COLO829 (cell line): ENCODE results near the gene U2AF1L4.

Experiments used
- DNase-seq: peaks from one replicate; pipeline ENCODE4 v3.0.0; 2012; ENCODE audit warnings: low spot score

Gene U2AF1L4

DNA sequence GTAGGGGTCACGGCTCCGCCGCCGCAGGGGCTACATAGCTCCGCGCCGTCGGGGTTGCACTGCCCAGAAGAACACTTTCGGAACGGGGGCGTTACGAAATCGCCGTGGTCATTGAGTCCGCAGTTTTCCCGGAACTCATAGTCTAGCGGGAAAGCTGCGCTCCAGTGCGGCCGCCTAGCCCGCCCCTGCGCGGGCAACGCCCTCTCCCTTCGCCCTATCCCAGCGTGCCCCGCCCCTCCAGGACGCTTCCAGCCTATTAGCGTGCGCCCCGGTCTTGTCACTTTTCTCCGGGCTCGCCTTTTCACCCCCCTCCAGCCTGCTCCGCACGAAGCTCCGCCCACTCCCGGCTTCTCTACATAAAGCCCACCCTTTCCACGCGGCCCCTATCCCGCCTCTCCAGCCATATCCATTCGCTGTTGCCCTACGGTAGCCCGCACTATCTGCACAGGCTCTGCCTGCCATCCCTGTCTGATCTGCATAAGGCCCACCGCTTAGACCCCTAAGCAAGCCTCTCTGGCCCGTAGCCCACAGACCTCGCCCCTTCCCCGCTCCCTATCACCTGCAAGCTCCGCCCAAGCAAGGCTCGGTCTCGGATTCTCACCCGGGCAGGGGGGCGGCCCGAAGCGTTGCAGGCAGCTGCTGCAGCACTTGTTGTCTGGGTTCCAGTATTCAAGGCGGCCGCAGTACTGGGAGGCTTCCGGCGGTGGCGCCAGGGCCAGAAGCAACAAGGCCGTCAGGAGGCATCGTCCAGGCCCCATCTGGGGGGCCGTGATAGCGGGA is 4.6 kb downstream of the U2AF1L4 start:
- DNase-seq, result peak; percentile 99

DNA sequence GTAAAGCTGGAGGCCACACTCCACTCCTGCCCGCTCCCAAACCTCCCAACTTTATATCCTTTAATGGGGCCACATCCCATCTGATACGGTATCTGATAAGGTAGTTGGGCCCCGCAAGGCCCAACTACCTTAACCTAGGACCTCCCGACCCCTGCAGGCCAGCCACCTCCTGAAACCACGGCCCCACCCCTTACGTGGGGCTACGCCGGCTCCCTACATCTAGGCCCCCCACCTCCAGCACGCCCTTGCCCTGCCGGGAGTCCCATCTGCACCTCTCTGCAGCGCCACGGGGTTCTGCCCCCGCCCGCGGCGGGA is 5.2 kb downstream of the U2AF1L4 start:
- DNase-seq, result no peak

DNA sequence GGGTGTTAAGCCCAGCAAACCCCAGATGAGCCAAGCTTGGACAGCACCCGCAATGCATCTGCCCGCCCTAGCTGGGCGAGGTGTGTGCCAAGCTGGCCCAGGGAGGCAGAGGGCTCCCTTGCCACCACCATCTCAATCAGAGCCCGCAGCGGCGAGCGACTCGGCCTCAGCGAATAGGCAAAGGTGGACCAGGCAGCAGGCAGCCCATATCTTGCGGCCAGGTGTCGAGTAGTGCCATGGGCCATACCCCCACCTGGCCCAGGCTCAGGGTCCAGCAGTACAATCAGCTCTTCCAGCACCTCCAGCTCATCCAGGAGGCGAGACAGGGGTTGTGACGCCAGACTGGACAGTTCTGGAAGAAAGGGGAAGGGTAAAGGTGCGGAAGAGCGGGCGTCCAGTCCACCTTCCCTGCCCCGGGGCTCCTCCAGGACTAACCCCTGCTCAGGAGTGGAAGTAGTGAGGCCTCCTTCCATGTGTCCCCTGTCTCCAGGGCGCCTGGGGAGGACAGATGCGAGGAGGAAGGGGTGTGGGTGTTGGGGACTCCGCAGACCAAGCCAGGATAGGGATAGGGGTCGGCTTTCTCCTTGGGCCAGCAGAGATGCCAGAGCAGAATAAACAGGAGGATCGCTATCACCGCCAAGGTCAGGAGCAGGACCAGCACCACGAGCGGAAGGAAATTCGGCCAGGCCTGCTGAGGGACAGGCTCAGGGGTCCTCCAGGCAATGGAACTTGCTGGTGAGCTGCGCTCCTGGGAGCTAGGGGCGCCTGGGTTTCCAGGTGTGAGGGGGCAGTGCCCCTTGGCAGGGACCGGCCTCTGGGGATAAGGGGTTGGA is 5.7 kb downstream of the U2AF1L4 start:
- DNase-seq, result no peak

DNA sequence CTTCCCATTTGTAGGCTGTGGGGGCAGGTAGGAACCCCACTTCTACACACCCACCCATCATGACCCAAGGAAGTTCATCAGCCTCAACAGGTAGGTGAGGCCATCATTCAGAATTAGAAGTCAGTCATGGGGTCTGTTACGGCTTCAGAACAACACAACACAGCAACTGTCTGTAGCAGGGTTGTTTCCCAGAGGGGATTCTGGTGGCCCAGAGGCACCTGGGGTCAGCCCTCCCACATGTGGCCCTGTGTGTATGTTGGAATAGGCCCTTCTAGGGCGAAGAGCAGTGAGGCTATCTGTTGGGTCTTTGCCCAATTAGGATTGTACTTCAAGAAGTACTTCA is 6.4 kb downstream of the U2AF1L4 start:
- DNase-seq, result no peak

DNA sequence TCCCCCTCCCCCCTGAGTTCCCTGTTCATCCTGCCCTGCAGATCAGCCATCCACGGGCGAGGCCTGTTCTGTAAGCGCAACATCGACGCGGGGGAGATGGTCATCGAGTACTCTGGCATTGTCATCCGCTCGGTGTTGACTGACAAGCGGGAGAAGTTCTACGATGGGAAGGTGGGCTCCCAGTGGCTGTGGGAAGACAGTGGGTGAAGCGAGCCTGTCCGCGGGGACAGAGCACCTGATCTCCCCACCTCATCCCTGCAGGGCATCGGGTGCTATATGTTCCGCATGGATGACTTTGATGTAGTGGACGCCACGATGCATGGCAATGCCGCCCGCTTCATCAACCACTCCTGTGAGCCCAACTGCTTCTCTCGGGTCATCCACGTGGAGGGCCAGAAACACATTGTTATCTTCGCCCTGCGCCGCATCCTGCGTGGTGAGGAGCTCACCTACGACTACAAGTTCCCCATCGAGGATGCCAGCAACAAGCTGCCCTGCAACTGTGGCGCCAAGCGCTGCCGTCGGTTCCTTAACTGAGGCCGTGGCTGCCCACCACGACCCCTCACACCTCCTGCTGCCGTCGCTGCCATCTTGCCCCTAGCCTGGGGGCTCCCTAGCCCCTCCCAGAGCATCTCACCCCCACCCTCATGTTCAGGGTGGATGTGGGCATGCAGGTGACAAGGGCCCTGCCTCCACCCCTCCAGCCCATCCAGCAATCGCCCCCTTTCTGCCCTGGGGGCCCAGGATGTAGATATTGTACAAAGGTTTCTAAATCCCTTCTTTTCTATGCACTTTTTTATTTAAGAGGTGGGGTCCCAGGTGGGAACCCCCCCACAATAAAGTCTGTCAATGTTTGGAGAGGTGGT is 7.0 kb downstream of the U2AF1L4 start:
- DNase-seq, result no peak

DNA sequence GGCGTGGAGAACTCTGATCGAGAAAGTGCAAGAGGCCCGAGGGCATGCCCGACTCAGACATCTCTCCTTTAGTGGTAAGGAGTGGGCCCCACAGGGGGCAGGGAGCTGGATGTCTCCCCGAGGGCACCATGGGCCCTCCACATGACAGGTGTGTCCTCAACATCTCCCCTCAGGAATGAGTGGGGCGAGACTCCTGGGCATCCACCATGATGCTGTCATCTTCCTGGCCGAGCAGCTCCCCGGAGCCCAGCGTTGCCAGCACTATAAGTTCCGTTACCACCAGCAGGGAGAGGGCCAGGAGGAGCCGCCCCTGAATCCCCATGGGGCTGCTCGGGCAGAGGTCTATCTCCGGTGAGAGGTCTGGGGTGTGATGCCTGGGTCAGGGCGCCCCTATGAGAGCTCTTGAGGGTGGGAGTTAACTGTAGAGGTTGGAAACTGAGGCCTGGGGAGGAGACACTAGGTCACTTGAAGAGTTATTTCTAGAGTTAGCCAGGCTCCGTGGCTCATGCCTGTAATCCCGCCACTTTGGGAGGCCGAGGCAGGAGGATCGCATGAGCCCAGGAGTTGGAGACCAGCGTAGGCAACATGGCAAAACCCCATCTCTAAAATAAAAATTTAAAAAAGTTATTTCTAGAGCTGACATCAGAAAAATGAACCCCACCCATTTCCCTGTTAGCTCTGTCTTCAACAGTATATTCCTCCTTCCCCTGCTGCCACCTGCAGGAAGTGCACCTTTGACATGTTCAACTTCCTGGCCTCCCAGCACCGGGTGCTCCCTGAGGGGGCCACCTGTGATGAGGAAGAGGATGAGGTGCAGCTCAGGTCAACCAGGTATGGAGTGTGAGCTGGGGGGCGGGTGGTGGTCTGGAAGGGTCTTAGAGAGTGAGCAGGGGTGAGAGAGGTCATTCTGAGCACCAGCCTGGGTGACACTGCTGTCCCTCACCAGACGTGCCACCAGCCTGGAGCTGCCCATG is 8.0 kb downstream of the U2AF1L4 start:
- DNase-seq, result no peak

DNA sequence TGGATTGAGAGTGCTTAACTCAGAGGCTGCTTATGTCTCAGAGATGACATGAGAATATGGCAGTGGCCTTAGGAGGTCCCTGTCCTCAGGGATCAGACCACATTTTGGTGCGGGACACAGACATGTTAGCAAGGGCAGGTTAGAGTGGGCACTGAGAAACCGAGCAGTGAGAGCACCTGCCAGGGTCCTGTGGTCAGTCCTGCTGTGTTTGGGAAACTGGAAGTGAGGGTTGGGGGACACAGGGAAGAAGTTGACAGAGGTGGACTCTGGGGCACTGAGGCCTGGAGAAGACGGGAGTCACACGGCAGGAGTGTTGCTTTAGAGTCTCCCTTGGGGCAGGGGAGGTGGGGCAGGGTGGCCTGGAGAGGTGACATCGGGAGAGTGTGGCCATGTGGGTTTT is 10.3 kb downstream of the U2AF1L4 start:
- DNase-seq, result no peak

DNA sequence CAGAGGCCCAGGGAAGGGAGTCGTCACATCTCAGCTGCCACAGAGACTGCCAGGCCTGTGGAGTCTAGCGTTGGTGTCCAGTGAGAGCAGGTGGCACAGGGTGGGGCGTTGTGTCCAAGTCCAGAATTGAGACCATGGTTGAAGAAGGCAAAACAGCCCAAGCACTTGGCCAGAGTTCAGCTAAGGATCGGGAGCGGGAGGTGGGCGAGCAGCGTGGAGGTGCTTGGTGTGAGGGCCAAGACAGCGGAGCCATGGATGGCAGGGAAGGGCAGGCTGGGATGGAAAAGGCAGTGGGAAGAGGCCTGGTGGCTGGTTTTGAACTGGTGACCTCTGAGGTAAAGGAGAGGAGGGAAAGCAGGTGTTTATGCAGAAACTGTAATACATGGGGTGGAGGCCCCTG is 10.9 kb downstream of the U2AF1L4 start:
- DNase-seq, result no peak

DNA sequence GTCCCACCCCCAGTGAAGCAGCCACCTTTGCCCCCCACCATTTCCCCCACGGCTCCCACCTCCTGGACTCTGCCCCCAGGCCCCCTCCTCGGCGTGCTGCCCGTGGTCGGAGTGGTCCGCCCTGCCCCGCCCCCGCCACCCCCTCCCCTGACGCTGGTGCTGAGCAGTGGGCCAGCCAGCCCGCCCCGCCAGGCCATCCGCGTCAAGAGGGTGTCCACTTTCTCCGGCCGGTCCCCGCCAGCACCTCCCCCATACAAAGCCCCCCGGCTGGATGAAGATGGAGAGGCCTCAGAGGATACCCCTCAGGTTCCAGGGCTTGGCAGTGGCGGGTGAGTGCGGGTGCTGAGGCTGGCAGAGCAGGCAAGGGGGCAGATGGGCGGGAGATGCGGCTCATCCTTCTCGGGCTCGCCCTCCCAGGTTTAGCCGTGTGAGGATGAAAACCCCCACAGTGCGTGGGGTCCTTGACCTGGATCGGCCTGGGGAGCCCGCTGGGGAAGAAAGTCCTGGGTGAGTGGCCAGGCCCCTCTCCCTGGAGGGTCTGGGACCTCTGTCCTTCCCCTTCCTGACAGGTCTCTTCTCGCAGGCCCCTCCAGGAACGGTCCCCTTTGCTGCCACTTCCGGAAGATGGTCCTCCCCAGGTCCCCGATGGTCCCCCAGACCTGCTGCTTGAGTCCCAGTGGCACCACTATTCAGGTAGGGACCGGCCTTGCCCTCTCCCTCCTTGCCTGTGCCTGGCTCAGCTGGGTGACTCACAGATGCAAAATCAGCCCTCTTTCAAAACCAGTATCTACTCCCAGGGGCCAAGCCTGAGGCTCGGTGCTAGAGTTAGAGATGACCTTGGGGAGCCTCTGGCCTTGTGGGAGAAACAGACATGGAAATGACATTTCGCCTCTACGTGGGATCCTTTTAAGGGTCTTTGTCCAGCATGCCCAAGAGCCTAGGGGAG is 11.8 kb downstream of the U2AF1L4 start:
- no peak for DNase-seq

DNA sequence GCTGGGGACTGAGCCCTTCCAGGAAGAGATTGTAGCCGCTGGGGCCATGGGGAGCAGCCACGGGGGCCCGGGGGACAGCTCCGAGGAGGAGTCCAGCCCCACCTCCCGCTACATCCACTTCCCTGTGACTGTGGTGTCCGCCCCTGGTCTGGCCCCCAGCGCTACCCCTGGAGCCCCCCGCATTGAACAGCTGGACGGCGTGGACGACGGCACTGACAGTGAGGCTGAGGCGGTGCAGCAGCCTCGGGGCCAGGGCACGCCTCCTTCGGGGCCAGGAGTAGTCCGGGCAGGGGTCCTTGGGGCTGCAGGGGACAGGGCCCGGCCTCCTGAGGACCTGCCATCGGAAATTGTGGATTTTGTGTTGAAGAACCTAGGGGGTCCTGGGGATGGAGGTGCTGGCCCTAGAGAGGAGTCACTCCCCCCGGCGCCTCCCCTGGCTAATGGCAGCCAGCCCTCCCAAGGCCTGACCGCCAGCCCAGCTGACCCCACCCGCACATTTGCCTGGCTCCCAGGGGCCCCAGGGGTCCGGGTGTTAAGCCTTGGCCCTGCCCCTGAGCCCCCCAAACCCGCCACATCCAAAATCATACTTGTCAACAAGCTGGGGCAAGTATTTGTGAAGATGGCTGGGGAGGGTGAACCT is 12.6 kb downstream of the U2AF1L4 start:
- DNase-seq, result no peak

DNA sequence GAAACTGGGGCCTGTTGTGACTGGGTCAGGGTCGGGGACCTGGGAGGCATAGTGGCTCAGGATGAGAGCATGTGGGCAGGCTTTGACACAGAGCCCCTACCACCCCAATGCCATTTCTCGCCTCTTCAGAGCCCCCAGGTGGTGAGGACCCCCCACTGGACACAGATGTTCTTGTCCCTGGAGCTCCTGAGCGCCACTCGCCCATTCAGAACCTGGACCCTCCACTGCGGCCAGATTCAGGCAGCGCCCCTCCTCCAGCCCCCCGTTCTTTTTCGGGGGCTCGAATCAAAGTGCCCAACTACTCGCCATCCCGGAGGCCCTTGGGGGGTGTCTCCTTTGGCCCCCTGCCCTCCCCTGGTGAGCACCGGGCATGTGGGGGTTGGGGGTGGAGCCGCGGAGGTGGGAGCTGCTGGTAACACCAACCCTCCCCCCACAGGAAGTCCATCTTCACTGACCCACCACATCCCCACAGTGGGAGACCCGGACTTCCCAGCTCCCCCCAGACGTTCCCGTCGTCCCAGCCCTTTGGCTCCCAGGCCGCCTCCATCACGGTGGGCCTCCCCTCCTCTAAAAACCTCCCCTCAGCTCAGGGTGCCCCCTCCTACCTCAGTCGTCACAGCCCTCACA is 13.3 kb downstream of the U2AF1L4 start:
- DNase-seq, result no peak

DNA sequence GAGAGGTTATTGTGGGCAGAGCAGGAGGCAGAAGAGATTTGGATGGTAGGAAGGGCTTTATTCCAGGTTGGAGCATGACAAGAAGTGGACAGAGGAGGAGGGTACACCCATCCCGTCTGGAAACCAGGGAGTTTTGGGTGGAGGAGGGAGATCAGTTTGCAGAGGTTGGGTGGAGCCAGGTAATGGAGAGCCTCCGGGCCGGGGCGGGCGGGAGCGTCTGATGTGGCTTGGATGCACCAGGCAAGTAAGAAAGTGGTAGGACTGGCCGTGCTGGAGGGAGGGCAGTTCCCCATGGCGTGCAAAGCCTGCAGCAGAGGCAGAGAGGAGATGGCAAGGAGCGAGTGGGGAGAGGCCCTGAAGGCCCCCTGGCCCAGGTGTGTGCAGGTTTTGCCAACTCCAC is 13.9 kb downstream of the U2AF1L4 start:
- DNase-seq, result no peak

DNA sequence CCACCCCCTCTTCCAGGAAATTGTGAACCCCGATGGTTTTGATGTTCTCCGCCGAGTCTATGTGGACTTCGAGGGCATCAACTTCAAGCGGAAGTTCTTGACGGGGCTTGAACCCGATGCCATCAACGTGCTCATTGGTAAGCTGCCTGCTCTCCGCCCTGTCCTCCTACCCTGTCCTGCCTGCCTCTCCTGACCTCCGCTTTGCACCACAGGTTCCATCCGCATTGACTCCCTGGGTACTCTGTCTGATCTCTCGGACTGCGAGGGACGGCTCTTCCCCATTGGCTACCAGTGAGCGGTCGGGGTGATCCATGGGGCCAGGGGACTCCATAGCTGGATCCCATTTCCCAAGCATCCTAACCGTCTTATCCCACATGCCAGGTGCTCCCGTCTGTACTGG is 14.9 kb downstream of the U2AF1L4 start:
- no peak for DNase-seq

DNA sequence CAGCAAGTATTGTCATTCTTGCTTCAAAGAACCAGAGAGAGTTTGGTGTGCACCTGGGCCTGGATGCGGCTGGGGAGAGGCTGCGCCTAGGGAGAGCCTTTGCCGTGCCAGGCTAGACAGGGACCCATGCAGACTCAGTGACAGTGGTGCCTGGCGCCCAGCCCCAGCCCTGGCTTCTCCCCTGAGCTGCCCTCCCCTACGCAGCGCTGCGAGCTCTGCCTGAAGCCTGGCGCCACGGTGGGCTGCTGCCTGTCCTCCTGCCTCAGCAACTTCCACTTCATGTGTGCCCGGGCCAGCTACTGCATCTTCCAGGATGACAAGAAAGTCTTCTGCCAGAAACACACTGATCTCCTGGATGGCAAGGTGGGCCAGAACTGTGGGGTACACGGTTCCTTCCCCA is 15.5 kb downstream of the U2AF1L4 start:
- no peak for DNase-seq

DNA sequence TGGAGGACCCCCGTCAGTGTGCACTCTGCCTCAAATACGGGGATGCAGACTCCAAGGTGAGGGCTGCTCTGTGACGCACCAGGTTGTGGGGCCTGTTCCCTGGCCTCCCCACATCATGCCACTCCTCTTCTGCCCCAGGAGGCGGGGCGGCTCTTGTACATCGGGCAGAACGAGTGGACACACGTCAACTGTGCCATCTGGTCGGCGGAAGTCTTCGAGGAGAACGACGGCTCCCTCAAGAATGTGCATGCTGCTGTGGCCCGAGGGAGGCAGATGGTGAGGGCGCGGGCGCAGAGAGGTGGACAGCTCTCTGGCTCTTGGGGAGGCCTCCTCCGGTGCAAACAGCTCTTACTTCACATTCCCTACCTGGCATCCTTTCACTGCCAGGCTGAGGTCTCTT is 16.2 kb downstream of the U2AF1L4 start:
- DNase-seq, result no peak

DNA sequence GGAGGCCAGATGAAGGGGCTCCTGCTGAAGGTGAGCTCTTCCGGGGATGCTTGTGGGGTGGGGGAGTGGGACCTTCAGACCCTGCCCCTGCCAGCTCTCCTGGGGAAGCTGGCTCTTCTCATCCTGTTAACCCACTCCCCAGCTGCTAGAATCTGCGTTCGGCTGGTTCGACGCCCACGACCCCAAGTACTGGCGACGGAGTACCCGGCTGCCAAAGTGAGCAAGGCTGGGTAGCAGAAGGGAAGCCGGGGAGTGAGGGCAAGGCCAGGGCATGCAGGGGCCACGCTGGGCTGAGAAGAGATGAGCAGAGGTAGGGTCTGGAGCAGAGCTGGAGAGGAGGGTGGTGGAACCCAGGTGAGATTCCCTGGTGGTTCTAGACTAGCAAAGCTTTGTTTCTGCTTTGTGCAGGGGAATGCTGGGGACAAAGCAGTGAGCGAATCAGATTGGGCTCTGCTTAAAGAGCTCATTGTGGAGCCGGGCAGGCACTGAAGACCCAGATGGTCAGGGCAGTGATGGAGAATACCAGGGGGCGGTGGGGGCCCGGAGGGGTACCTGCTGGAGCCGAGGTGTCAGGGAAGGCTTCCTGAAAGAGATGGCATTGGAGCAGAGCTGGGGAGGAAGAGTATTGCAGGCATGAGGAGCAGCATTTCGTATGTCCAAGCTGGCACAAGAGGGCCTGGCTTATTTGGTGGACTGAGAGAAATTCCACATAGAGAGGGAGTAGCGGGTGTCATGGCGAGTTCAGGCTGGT is 17.1 kb downstream of the U2AF1L4 start:
- no peak for DNase-seq

DNA sequence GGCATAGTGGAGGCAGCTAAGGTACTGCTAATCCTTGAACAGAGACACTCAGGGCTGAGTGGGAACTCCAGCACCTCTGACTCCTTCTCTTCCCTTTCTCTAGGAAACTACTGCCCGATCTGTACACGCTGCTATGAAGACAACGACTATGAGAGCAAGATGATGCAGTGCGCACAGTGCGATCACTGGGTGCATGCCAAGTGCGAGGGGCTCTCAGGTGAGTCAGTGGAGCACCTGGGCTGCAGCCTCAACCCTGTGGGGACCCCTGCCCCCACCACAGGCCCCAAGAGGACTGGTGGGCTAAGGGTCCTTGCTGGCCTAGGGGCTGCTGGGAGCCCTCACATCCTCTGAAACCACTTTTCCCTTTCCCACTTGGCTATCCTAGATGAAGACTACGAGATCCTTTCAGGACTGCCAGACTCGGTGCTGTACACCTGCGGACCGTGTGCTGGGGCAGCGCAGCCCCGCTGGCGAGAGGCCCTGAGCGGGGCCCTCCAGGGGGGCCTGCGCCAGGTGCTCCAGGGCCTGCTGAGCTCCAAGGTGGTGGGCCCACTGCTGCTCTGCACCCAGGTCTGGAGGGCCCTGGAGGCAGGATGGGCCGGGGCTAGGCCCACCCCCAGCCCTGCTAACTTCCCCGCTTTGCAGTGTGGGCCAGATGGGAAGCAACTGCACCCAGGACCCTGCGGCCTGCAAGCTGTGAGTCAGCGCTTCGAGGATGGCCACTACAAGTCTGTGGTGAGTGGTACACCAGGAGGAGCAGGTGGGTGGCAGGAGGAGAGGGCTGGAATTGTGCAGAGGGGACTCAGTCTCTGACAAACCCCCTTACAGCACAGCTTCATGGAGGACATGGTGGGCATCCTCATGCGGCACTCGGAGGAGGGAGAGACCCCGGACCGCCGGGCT is 17.9 kb downstream of the U2AF1L4 start:
- no peak for DNase-seq
